DOHH2 (cell line): ENCODE measurements around the gene SDF2.

Source experiments
- EZH2phosphoT487 ChIP-seq: fragments of 200-600 bp; sonication (generic); IDR thresholded peaks from 2 replicates; pipeline ENCODE4 v1.6.1; 2017; ENCODE audit warnings: borderline replicate concordance, mild to moderate bottlenecking, antibody characterized with exemption, low read length, moderate library complexity, mixed read lengths
- TF ChIP-seq, protein P1 (sequence below): fragments of 200-600 bp; sonication (generic); IDR thresholded peaks from one replicate; pipeline ENCODE4 v1.5.1; 2014; ENCODE audit warnings: antibody characterized with exemption, mild to moderate bottlenecking, low read depth, low read length; ENCODE audit not compliant: poor library complexity, severe bottlenecking

DNA sequence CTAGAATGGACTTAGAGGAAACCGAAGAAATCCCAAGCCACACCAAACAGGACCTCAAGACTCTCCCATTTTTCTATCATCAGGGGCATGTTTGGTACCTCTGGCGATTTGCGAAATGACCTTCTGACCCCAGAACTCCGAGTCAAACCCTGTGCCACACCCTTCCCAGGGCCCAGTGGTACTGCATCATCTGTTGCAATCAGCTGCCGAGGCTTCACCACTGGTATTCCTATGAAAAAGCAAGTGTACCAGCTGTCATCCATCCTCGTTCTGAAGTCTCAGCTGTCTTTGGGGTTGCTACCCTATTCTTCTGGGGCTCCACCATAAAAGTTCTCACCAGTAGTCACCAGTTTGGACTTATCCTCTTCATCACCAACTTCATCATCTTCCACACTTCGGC, 45.4 kb downstream of the SDF2 start:
- TF ChIP-seq, protein P1, sequence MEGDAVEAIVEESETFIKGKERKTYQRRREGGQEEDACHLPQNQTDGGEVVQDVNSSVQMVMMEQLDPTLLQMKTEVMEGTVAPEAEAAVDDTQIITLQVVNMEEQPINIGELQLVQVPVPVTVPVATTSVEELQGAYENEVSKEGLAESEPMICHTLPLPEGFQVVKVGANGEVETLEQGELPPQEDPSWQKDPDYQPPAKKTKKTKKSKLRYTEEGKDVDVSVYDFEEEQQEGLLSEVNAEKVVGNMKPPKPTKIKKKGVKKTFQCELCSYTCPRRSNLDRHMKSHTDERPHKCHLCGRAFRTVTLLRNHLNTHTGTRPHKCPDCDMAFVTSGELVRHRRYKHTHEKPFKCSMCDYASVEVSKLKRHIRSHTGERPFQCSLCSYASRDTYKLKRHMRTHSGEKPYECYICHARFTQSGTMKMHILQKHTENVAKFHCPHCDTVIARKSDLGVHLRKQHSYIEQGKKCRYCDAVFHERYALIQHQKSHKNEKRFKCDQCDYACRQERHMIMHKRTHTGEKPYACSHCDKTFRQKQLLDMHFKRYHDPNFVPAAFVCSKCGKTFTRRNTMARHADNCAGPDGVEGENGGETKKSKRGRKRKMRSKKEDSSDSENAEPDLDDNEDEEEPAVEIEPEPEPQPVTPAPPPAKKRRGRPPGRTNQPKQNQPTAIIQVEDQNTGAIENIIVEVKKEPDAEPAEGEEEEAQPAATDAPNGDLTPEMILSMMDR: no peak
- no peak for TF ChIP-seq EZH2phosphoT487
